Fibroblast of the aortic adventitia (primary cell): ENCODE results near the gene CDC42EP2. TPM values are rescaled to one million over a fixed set of nuclear protein-coding genes. Genes with fewer than 3 reads are reported as not detected.
A peak's percentile ranks its signal among the peaks of the same experiment; 100 is the strongest.

ENCODE experiments used
- DNase-seq: peaks from one replicate; pipeline ENCODE4 v3.0.0-alpha.2; 2010; ENCODE audit warnings: low read depth
- H3K4me3 ChIP-seq: 2 replicates; pipeline ENCODE4 v1.5.1; 2011; ENCODE audit warnings: low read depth, mild to moderate bottlenecking, control low read depth, low read length, moderate library complexity
- CTCF ChIP-seq: IDR thresholded peaks from 2 replicates; pipeline ENCODE4 v1.5.1; 2011; ENCODE audit warnings: mild to moderate bottlenecking, low read length, control low read depth, inconsistent platforms; ENCODE audit not compliant: insufficient read depth
- total RNA-seq: library from RNA; depleted of rRNA; stranded (reverse); fragments of >200 nt; gene quantifications from 2 replicates; pipeline ENCODE4 v1.2.3, GENCODE V29; 2012; ENCODE audit warnings: low replicate concordance

CDC42EP2 gene
- total RNA-seq, 1 donor, result 28.0 TPM

- TF ChIP-seq CTCF, result no peak
- DNase-seq, result no peak
Observed at GRCh38 chr11:65363770-65364169, 49.1 kb downstream of the CDC42EP2 start.

DNA sequence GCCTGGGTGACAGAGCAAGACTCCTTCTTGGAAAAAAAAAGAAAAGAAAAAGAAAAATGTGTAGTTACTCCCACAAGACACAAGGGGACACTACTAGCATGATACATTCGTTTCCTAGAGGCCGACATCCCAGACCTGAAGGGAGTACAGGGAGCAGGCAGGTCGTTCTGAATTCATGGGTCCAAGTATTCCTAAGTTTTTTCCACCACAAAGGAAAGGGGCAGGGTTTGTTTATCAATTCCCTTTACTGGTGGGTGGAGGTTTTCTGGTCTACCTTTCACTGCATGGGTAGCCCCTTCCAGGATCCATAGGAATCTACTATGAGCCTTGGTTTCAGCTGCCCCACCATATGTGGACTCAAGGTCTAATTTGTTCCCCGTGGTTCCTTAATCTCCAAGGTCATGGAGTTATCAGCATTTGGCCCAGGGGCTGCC, 51.7 kb downstream of the CDC42EP2 start:
- peak; percentile 91 for DNase-seq
- peak; percentile 77 for TF ChIP-seq CTCF
- no peak overlapping the region for H3K4me3 ChIP-seq

More at GRCh38 chr11:65363770-65364169, 49.1 kb downstream of the CDC42EP2 start:
- no peak overlapping the region for H3K4me3 ChIP-seq

DNA sequence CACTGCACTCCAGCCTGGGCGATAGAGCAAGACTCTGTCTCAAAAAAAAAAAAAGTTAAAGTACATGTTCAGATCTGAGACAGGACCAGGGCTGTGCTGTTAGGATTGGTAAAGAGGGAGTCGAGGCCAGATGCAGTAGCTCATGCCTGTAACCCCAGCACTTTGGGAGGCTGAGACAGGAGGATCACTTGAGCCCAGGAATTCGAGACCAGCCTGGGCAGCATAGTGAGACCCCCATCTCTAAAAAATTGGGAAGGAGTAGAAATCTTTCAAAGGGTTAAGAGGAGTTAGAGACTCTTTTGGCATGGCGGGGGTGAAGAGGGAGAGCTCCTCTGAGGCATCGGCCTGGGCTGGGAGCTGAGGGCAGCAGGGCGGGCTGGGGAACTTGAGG, 56.0 kb downstream of the CDC42EP2 start:
- no peak overlapping the region for H3K4me3 ChIP-seq
- TF ChIP-seq CTCF, result no peak
- no peak for DNase-seq

Other genes with a start within 250 kb of the CDC42EP2 start
- 2.5 and 19.3 TPM in 2 replicates for gene CDCA5, start 230.8 kb upstream of the CDC42EP2 start, total RNA-seq
- gene ZFPL1, start 230.6 kb upstream of the CDC42EP2 start, total RNA-seq, result 9.6 and 42.5 TPM in 2 replicates
- 211 and 336 TPM in 2 replicates for gene VPS51, start 218.7 kb upstream of the CDC42EP2 start, total RNA-seq
- gene TM7SF2, start 203.0 kb upstream of the CDC42EP2 start, total RNA-seq, result 9.2 and 10.0 TPM in 2 replicates
- 9.9 and 30.4 TPM in 2 replicates for gene ZNHIT2, start 197.2 kb upstream of the CDC42EP2 start, total RNA-seq
- 239 and 640 TPM in 2 replicates for gene FAU, start 192.7 kb upstream of the CDC42EP2 start, total RNA-seq
- 24.2 and 34.7 TPM in 2 replicates for gene MRPL49, start 192.5 kb upstream of the CDC42EP2 start, total RNA-seq
- 10.4 and 24.3 TPM in 2 replicates for gene SYVN1, start 180.3 kb upstream of the CDC42EP2 start, total RNA-seq
- not detected in 2 replicates for gene SPDYC, start 144.6 kb upstream of the CDC42EP2 start, total RNA-seq
- 43.2 and 164 TPM in 2 replicates for gene CAPN1, start 132.9 kb upstream of the CDC42EP2 start, total RNA-seq
- 8.7 and 32.4 TPM in 2 replicates for gene POLA2, start 52.9 kb upstream of the CDC42EP2 start, total RNA-seq
- gene DPF2, start 19.0 kb downstream of the CDC42EP2 start, total RNA-seq, result 46.4 and 75.9 TPM in 2 replicates
- gene TIGD3, start 39.9 kb downstream of the CDC42EP2 start, total RNA-seq, result 0.27 TPM in 1 of 2 replicates, not detected in the other
- 0.41 and 5.8 TPM in 2 replicates for gene SLC25A45, start 67.8 kb downstream of the CDC42EP2 start, total RNA-seq
- gene FRMD8, start 71.8 kb downstream of the CDC42EP2 start, total RNA-seq, result 42.7 and 172 TPM in 2 replicates
- gene NEAT1, start 107.9 kb downstream of the CDC42EP2 start, total RNA-seq, result 527 and 883 TPM in 2 replicates
- gene MALAT1, start 184.2 kb downstream of the CDC42EP2 start, total RNA-seq, result 10,787 and 27,374 TPM in 2 replicates
- 32.1 and 76.8 TPM in 2 replicates for gene SCYL1, start 210.2 kb downstream of the CDC42EP2 start, total RNA-seq
- 47.3 and 147 TPM in 2 replicates for gene LTBP3, start 243.5 kb downstream of the CDC42EP2 start, total RNA-seq